OCI-M1 (cell line): ENCODE data around the gene MICAL3.

Source experiments
- DNase-seq: peaks from one replicate; lab custom pipeline; 2025; lab: John Stamatoyannopoulos, UW

Gene MICAL3

GRCh38 chr22:17869285-17870096 is 154.9 kb downstream of the MICAL3 start:
- no peak for DNase-seq

GRCh38 chr22:17868771-17869170 is 155.6 kb downstream of the MICAL3 start:
- DNase-seq: no peak

GRCh38 chr22:17867160-17867785 is 157.1 kb downstream of the MICAL3 start:
- DNase-seq: peak; percentile 55

DNA sequence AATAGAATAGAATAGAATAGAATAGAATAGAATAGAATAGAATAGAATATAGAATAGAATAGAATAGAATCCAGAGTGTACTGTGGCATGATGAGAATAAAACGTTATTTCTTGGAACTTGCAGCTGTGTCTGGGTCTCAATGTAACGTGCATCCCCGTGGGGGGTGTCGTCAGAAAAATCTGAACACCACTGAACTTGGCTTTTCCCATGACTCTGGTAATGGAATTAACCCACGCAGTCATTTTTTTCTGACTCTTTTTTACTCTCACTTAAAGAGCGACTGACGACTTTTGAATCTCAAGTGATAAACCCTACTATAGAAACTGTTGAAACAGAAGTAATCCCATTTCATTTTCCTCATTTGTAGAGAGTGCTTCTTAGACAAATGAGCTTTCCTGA is 157.7 kb downstream of the MICAL3 start:
- DNase-seq: no peak

GRCh38 chr22:17866127-17866526 is 158.2 kb downstream of the MICAL3 start:
- DNase-seq: no peak

GRCh38 chr22:17865183-17866055 is 158.9 kb downstream of the MICAL3 start:
- no peak for DNase-seq

GRCh38 chr22:17864398-17865182 is 159.8 kb downstream of the MICAL3 start:
- no peak for DNase-seq

DNA sequence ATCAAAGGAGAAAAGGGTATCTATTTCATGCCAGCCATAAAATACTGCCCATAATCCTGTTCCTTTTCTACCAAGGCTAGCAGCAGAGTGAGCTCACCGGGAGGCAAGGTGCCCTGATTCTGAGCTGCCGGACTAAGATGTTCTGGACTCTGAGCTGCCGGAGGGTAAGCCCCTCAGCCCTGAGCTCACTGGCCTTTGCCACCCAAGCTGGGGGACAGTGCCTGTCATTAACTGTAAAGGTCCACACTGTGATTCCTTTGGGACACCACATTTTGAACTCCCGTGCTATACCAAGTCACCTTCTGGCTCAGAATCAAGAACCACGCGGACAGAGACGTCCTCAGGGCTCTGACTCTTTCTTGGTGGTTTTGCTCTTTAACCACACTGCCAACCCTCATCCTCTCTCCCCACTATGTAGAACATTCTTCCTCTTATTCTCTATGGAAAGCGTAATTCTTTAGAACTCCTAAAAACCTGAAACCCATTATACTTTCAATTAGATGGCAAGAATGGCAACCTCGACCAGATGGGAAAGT is 161.6 kb downstream of the MICAL3 start:
- DNase-seq: no peak

GRCh38 chr22:17861909-17862308 is 162.5 kb downstream of the MICAL3 start:
- DNase-seq: no peak

DNA sequence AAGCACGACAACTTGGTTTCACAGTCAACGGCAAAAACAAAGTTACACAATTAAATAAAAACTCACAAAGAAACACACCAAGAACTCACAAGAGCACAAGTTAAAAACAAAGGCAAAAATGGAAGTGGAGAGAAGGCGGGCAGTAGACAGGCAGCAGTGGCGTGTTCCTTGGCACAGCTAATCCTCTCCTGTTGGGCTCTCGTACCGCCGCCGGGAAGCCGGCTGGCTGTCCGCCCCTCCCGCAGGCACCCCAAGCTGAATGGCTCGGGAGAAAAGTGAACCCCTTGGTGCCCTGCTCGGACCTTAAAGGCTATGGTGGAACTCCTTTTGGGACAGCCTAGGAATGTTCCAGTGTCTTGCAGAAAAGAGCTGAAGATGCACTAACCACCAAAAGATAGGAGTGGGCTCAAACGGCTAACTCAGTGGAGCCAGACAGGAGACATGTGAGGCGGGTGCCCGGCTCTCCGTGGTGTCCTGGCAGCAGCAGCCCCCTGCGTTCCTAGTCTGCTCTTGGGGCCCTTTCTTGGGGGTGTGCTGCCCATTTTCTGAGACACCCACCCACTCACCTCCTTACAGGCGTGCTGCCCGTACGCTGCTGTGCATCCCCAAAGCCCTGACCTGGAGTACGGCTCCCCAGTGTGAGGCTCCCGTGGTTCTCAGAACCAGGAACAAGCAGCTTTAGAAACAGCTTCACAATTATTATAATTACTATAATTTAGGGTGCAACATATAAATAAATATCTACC is 164.0 kb downstream of the MICAL3 start:
- DNase-seq: no peak

DNA sequence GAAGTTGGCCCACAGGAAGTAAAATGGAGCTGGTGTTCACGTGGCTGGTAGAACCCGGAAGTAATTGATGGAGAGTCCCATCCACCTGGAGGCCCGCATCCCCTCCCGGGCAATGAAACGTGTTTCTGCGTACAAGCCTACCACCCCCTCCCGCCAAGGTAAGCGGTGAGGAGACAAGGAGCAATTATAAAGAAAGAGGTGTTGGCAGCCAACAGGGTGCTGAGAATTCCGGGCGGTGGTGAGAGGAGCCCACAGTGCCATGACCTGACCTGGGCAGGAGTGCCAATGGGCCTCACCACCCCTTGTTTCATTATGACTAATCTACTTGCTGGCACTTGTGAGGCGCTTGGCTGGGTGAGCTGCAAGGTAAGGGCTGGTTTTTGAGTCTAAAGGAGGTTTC is 166.3 kb downstream of the MICAL3 start:
- DNase-seq: no peak

DNA sequence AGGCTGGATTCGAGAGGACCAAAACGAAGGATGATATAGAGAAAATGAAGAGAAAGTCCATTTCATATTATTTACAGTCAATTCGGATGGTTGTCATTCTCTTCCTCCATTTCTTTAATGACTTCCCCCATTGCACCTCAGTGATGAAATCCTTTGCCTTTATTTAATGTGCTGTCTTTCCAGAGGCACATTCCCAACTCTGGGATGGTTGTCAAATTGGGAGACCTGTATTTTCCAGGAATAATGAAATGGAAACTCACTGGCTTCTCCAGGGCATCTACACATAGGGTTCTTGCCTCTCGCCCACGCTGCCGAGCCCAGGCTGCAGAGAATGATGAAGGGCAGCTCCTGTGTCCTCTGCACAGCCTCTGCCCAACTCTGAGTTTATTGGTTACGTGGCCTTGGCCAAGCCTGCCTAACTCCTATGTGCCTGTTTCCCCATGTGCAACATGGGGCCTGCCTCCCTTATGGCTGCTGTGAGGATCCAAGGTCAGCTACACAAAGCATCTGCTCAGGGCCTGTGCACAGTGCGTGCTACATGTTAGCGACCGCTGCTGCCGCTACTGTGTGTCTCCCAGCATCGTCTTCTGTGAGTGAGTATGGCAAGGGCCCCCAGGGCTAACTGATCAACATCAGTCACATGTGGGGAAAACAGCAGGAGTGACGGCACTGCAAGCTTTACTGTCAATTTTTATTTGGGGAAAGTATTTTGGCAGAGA is 168.6 kb downstream of the MICAL3 start:
- DNase-seq: no peak

DNA sequence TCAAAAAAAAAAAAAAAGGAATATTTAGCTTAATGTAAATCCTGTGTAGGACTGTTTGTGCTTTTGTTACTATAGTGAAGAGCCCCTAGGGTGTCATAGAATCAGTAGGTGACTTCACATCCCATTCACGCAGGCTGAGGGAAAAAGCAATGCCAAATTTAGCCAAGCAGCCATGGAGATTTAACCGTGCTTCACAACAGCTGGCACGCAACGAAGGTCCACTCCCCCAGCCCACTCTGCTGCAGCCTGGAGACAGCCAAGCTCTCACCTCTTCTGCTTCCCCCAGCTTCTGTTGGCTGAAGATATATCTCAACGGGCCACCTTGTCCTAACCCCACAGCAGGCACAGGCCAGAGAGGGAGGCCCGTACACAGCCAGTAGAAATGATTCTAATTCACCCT is 171.3 kb downstream of the MICAL3 start:
- peak; percentile 64 for DNase-seq

DNA sequence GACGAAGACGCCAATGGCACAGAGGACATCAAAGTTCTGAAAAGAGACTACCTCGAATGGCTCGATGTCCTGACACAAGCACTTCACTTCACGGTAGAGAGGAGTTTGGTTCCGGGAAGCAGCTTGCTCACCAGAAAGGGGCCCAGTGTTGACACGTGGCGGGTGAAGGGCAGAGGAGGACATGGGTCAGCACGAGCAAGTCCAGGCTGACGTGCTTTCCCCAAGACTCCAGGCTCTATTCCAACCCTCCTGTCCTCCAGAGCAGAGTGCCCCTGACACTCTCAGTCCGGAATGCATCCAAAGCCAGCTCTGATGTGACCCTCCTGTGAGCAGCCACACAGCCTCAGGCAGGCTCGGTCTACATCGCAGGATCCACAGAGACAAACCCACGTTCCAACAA is 172.6 kb downstream of the MICAL3 start:
- no peak for DNase-seq

DNA sequence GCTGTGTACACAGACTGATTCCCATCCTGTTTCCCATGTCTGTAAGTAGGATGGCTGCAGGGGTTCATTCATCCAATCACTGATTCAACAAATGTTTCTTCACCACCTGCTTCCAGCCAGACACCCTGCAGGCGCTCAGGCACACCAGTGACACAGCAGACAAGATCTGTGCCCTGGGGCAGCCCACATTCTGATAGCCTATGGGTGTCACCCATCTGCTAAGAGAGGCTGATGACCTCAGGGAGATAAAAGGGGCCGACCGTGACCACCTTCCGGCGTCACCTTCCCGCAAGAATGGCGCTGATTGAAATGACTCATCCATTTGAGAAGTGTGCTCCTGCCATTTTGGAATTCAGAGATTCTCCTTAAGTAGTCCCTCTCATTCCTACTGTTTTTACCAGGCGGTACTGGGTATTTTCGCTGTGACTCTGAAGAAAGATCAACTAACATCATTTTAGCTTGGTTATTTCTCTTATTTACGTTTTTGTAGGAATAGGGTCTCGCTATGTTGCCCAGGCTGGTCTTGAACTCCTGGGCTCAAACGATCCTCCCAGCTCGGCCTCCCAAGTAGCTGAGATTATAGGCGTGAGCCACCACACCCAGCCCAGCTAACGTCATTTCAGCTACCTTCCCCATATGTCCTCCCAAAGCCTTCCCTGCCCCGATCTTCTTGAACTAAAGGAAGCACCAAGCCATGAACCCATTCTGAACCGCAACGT is 176.8 kb downstream of the MICAL3 start:
- DNase-seq: peak; percentile 88

DNA sequence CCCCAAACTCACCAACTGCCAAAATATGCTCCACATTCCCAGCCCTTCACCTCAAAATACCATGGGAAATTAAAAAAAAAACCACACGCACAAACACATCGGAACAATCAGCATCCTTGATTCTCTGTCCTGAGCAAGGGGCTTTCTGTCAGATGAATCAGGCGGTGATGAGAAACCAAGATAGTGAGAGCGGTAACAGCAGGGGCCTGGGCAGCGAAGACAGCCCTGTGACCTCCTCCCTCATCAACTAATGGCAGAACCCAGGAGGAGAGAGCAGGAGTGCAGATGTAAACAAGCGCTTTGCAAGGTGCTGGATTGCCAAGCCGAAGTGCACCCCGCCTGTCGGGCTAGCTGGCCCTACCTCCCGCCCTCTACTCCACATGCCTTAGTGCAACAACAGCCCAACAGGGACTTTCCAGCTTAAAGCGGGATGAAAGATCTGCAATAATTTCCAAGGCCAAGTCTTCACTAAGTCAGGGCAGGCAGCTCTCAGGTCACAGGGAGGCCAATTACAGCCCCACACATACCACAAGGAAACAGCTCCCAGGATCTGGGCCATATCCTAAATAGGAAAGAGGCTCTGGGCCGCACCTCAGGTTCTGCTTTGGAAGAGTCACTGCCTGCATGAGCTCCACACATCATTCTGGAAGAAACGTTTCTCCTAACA is 177.9 kb downstream of the MICAL3 start:
- DNase-seq: no peak

DNA sequence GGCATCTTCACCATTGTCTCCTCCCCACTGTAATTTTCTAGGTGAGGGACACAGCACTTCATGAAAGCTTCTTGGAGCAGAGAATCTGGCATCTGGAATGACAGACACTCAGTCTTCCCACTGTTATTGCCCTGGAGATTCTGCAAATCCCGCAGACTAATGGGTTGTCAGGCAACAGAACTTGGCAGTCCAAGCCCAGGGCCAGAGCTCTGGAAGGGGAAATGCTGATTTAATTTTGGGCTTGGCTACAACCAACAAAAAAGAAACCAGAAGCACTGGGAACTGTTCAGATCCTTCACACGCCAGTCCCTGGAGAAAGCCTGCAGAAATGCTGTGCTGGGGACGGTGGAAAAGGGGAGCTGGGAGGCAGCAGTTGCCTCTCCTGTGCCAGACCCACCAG is 178.6 kb downstream of the MICAL3 start:
- DNase-seq: no peak

- no peak for DNase-seq
Observed at GRCh38 chr22:17845327-17845726, 179.0 kb downstream of the MICAL3 start.

DNA sequence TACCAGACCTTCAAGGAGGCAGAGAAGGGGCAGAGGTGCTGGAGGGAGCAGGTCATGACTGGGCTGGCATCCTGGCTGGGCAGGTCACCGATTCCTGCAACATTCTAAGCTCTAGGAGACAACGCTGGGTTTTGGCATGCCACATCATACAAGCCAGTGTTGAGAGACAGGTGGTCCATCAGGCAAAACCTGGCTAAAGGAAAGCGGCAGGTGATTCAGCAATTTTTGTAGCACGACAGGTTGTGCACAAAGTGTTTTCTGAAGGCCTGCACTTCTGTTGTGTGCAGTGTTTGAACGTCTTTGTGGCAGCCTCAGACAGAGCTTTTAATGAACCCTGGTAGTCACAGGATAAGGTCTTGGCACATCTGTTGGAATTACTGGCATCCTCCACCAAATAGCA is 180.2 kb downstream of the MICAL3 start:
- no peak for DNase-seq
